Measurements from ENCODE around the gene HACD2.

DNA sequence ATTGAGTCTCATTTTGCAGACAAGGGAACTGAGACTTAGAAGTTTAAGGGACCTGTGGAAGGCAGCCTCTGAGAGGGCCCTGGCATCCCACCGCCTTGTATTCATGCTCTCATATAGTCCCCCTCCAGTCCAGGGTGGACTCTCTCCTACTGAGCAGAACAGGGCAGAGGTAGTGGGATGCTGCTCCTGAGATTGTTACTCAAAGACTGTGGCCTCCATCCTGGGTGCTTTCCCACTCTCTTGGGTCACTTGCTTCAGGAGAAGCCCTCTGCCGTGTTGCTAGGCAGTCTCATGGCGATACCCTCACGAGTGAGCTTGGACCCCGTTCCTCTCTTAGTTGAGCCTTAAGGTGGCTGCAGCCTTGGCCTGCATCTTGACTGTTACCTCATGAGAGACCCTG, 113.7 kb downstream of the HACD2 start:
- TF ChIP-seq EZH2 (IDR thresholded peaks at IDR 0.05) = no peak
- TF ChIP-seq POLR2AphosphoS5 (IDR thresholded peaks at IDR 0.05; ENCODE audit: borderline replicate concordance, low read depth, low read length) = no peak

Data from SK-N-MC (cell line).